SU-DHL-6 (cell line): ENCODE measurements around the gene FBXL13.

Experiments used
- CTCF ChIP-seq: fragments of 200-600 bp; sonication (generic); IDR thresholded peaks from one replicate; pipeline ENCODE4 v1.5.1; 2017; ENCODE audit warnings: antibody characterized with exemption, mild to moderate bottlenecking, low read length, moderate library complexity; ENCODE audit not compliant: insufficient read depth, poor library complexity, severe bottlenecking
- EZH2phosphoT487 ChIP-seq: fragments of 200-600 bp; sonication (generic), shearing (Covaris generic); conservative IDR thresholded peaks from 2 replicates; pipeline ENCODE4 v1.6.1; 2018; ENCODE audit warnings: mild to moderate bottlenecking, antibody characterized with exemption, low read length, moderate library complexity, mixed read lengths

- TF ChIP-seq CTCF = no peak
- TF ChIP-seq EZH2phosphoT487 = no peak
Measured at GRCh38 chr7:102944241-102944640, 130.4 kb downstream of the FBXL13 start.
